ENCODE results near the gene PNN. TPM values are rescaled to one million over a fixed set of nuclear protein-coding genes. Genes with fewer than 3 reads are reported as not detected.
"Not testable (repeated sequence)": the region's sequence is repeated elsewhere in the genome, so short reads cannot be mapped to it uniquely, and the experiment has no call there.

Gene PNN
- 70.4 and 98.1 TPM in 2 replicates for total RNA-seq (2014; rRNA removed; shearing (Covaris generic))

GRCh38 chr14:39174560-39175444, at the start of gene PNN:
Gene PNN (plus strand): TSS chr14:39175254. CDS start chr14:39175280, 26 bp downstream.
- peak; percentile 98 to 99 for DNase-seq
- H3K9me3 ChIP-seq (replicated peaks): no peaks in the 10 kb centered on the region
- H3K4me3 ChIP-seq: peak within 1 kb of the TSS; percentile 83
- H3K36me3 ChIP-seq: peaks cover 39% of the 10 kb centered on the region
- H3K27ac ChIP-seq: peak within 1 kb of the TSS; percentile 92
- peaks cover 8% of the 10 kb centered on the region; the same call in 1 of the 2 replicates for H3K4me1 ChIP-seq
- no peaks in the 10 kb centered on the region for H3K27me3 ChIP-seq

GRCh38 chr14:39137835-39138234, 37.2 kb upstream of the PNN start:
- not testable (repeated sequence) for H3K27ac ChIP-seq
- peaks cover 41% of the 10 kb centered on the region for H3K36me3 ChIP-seq

GRCh38 chr14:39138440-39138839, 36.6 kb upstream of the PNN start:
- Histone ChIP-seq H3K4me3 (no peak overlapping the region), H3K36me3 (peaks cover 37% of the 10 kb centered on the region), H3K9me3 (replicated peaks) (no peaks in the 10 kb centered on the region), H3K4me1 (no peaks in the 10 kb centered on the region), H3K27me3 (no peaks in the 10 kb centered on the region), H3K27ac (no peak overlapping the region)
- DNase-seq: no peak

More at GRCh38 chr14:39137835-39138234, 37.2 kb upstream of the PNN start:
- not testable (repeated sequence) for H3K9me3 ChIP-seq (replicated peaks); H3K27me3 ChIP-seq; H3K4me1 ChIP-seq; H3K4me3 ChIP-seq; DNase-seq

- Histone ChIP-seq H3K27ac (no peak overlapping the region), H3K27me3 (no peaks in the 10 kb centered on the region), H3K4me1 (no peaks in the 10 kb centered on the region), H3K4me3 (no peak overlapping the region), H3K36me3 (peaks cover 30% of the 10 kb centered on the region), H3K9me3 (replicated peaks) (no peaks in the 10 kb centered on the region)
- no peak for DNase-seq
Measured at GRCh38 chr14:39140170-39140569, 34.9 kb upstream of the PNN start.

- H3K4me3 ChIP-seq; H3K9me3 ChIP-seq (replicated peaks); H3K27ac ChIP-seq; DNase-seq; H3K4me1 ChIP-seq; H3K27me3 ChIP-seq: not testable (repeated sequence)
- peaks cover 22% of the 10 kb centered on the region for H3K36me3 ChIP-seq
Measured at GRCh38 chr14:39141623-39142022, 33.4 kb upstream of the PNN start.

GRCh38 chr14:39143226-39143625, 31.8 kb upstream of the PNN start:
- peaks cover 20% of the 10 kb centered on the region for H3K36me3 ChIP-seq
- H3K4me3 ChIP-seq; DNase-seq; H3K4me1 ChIP-seq; H3K27ac ChIP-seq; H3K9me3 ChIP-seq (replicated peaks); H3K27me3 ChIP-seq: not testable (repeated sequence)

- Histone ChIP-seq H3K4me1 (no peaks in the 10 kb centered on the region), H3K27ac (no peak overlapping the region), H3K9me3 (replicated peaks) (no peaks in the 10 kb centered on the region), H3K27me3 (no peaks in the 10 kb centered on the region), H3K4me3 (no peak overlapping the region), H3K36me3 (peaks cover 35% of the 10 kb centered on the region)
- DNase-seq: no peak
Measured at GRCh38 chr14:39145266-39145966, 29.6 kb upstream of the PNN start.

- Histone ChIP-seq H3K9me3 (replicated peaks) (no peaks in the 10 kb centered on the region), H3K27me3 (no peaks in the 10 kb centered on the region), H3K4me1 (no peaks in the 10 kb centered on the region), H3K27ac (no peak overlapping the region), H3K36me3 (peaks cover 71% of the 10 kb centered on the region), H3K4me3 (no peak overlapping the region)
- no peak for DNase-seq
Measured at GRCh38 chr14:39154594-39155189, 20.4 kb upstream of the PNN start.

GRCh38 chr14:39157491-39157890, 17.6 kb upstream of the PNN start:
- H3K4me1 ChIP-seq: no peaks in the 10 kb centered on the region
- H3K27ac ChIP-seq: no peak overlapping the region
- no peaks in the 10 kb centered on the region for H3K27me3 ChIP-seq
- peaks cover 48% of the 10 kb centered on the region for H3K36me3 ChIP-seq
- H3K9me3 ChIP-seq (replicated peaks): no peaks in the 10 kb centered on the region
- no peak overlapping the region for H3K4me3 ChIP-seq
- DNase-seq: no peak

GRCh38 chr14:39158222-39158858, 16.7 kb upstream of the PNN start:
- H3K36me3 ChIP-seq: peaks cover 44% of the 10 kb centered on the region
- H3K27ac ChIP-seq: no peak overlapping the region
- no peak for DNase-seq
- no peaks in the 10 kb centered on the region for H3K27me3 ChIP-seq
- H3K4me1 ChIP-seq: no peaks in the 10 kb centered on the region
- H3K4me3 ChIP-seq: no peak overlapping the region
- H3K9me3 ChIP-seq (replicated peaks): no peaks in the 10 kb centered on the region

GRCh38 chr14:39160494-39160893, 14.6 kb upstream of the PNN start:
- no peaks in the 10 kb centered on the region for H3K4me1 ChIP-seq
- H3K9me3 ChIP-seq (replicated peaks): no peaks in the 10 kb centered on the region
- H3K27me3 ChIP-seq: no peaks in the 10 kb centered on the region
- H3K4me3 ChIP-seq: no peak overlapping the region
- H3K27ac ChIP-seq: no peak overlapping the region
- no peak for DNase-seq
- peaks cover 34% of the 10 kb centered on the region for H3K36me3 ChIP-seq

GRCh38 chr14:39167797-39168320, 7.2 kb upstream of the PNN start:
- not testable (repeated sequence) for H3K9me3 ChIP-seq (replicated peaks); H3K36me3 ChIP-seq; H3K4me3 ChIP-seq; DNase-seq; H3K27ac ChIP-seq; H3K27me3 ChIP-seq
- peaks cover 10% of the 10 kb centered on the region; the same call in 1 of the 2 replicates for H3K4me1 ChIP-seq

GRCh38 chr14:39168591-39168990, 6.5 kb upstream of the PNN start:
- no peaks in the 10 kb centered on the region for H3K27me3 ChIP-seq
- no peaks in the 10 kb centered on the region for H3K9me3 ChIP-seq (replicated peaks)
- H3K4me1 ChIP-seq: peaks cover 10% of the 10 kb centered on the region; the same call in 1 of the 2 replicates
- no peak for DNase-seq
- H3K36me3 ChIP-seq: no peaks in the 10 kb centered on the region; the same call in 1 of the 2 replicates
- H3K4me3 ChIP-seq: peak overlapping the region; percentile 90
- no peak overlapping the region for H3K27ac ChIP-seq

- Histone ChIP-seq H3K4me3 (peak overlapping the region; percentile 90), H3K27me3 (no peaks in the 10 kb centered on the region), H3K4me1 (peaks cover 10% of the 10 kb centered on the region; the same call in 1 of the 2 replicates), H3K9me3 (replicated peaks) (no peaks in the 10 kb centered on the region), H3K36me3 (no peaks in the 10 kb centered on the region), H3K27ac (peak overlapping the region; percentile 94)
- no peak for DNase-seq
Measured at GRCh38 chr14:39169541-39169900, 5.5 kb upstream of the PNN start.

Data from SJCRH30 (cell line).